Keratinocyte (primary cell): ENCODE measurements around the gene CFAP100.

Experiments used
- CTCF ChIP-seq, 3 experiments: IDR thresholded peaks in 1 of 3; conservative IDR thresholded peaks in 1 of 3; optimal IDR thresholded peaks in 1 of 3; 2 replicates in 2 of 3; 3 replicates in 1 of 3; pipeline versions ENCODE3 to v1.5.1; 2011; ENCODE audit warnings: low read length in 3 of 3, mild to moderate bottlenecking in 3 of 3, moderate library complexity in 2 of 3, control low read depth in 1 of 3, inconsistent platforms in 1 of 3; ENCODE audit not compliant: insufficient read depth in 2 of 3; ENCODE audit errors: extremely low read depth in 1 of 3
- EZH2 ChIP-seq: IDR thresholded peaks from one replicate; pipeline ENCODE4 v1.6.1; 2012; ENCODE audit warnings: inconsistent platforms, mild to moderate bottlenecking, low read length, moderate library complexity

- no peak for TF ChIP-seq CTCF (optimal IDR thresholded peaks at IDR 0.05 in 1 of 3, IDR thresholded peaks at IDR 0.05 in 1 of 3, conservative IDR thresholded peaks at IDR 0.05 in 1 of 3; ENCODE audit: extremely low read depth in 1 of 3, insufficient read depth in 2 of 3, low read length in 3 of 3)
- TF ChIP-seq EZH2: no peak
Observed at GRCh38 chr3:126464093-126464492, 69.4 kb downstream of the CFAP100 start.
